Dedifferentiated amniotic fluid mesenchymal stem cell (primary cell): ENCODE data around the gene CHRNA4.
"Not testable (repeated sequence)": the region's sequence is repeated elsewhere in the genome, so short reads cannot be mapped to it uniquely, and the experiment has no call there.

Experiments used
- DNase-seq: peaks from one replicate; pipeline ENCODE4 v3.0.0-alpha.2; 2016; ENCODE audit errors: extremely low spot score

CHRNA4 gene

GRCh38 chr20:63350196-63350595 is 11.0 kb downstream of the CHRNA4 start:
- DNase-seq: no peak

DNA sequence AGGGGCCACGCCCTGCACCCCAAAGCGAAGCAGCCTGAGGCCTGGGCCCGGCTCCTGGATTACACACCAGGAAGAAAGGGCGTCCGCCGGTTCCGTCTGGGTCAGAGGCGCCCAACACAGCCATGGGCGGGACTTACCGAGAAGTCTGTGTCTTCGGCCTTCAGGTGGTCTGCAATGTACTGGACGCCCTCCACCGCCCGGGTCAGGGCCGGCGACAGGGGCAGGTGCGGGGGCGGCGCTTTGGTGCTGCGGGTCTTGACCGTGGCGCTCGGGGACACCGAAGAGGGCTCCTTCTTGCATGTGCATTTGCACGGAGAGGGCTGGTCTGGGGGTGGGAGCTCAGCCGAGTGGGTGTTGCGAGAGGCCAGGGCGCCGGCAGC is 11.6 kb downstream of the CHRNA4 start:
- DNase-seq: no peak

DNA sequence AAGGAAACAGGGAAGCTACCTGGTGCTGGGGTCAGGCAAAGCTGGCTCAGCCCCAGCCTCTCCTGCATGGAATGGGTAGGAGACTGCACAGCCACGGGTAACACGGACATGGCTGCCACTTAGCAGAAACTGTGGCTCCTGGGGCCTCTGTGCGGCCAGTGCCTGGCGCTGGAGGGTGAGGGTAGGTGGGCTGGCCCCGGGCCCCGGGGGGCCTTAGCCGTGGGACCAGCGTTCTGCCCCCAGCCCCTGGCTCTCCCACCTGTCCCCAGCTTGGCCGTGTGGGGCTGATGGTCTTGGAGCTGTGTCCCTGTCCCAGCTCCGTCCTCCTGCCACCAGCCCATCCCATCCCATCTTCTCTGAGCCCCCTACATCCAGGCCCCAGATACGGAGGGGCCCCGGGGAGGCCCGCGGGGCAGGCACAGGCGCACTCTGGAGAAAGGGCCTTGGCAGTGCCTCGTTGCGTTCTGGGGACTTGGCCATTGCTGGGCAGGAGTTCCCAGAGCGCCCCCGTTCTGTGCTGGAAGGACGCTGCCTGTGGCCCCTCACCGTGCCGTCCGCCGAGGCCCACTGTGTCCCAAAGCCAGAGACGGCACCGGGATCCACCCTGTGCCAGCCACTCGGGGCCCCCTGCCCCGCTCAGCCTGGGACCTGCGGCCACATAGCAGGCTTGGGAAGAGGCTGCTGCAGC is 12.2 kb downstream of the CHRNA4 start:
- DNase-seq: no peak

DNA sequence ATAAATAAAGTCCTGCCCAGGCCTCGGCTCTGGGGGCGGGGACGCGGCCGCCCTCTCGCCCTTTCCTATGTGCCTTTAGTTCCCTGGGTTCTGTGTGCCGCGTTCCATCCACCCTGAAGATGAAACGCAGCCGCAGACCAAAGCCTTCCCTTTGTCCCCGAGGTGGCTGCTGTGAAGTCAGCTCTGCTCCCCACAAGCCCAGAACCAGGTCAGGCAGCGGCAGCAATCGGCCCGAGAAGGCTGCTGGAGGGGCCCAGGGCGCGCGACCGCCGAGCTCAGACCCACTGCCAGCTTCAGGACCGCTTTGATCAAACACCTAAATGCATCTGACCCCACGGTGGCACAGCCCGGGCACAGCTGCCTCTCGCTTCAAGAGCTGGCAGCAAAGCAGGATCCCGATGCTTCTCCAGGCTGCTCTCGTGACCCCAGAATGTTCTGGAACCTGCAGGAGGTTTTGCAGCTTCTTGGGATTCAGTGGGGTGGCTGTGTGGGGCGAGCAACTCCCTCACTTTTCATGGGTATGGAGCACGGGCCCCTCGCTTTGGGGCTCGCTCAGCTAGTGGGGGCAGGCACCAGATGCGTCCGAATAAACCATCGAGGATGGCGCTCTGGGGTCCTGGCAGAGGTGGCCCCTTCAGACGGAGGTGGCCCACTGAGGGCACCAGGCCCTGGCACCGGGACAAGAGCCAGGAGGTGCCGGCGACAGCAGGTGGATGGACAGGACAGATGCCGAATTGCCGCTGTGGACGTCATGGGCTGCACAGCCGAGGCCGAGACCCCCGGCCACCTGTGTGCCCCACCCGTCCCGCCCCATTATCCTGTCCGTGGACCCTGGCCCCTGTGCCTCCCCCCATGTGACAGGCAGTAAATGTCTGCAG is 13.0 kb downstream of the CHRNA4 start:
- no peak for DNase-seq

- DNase-seq: no peak
These were observed 13.9 kb downstream of the CHRNA4 start for GRCh38 chr20:63347081-63347741.

GRCh38 chr20:63346131-63347080 is 14.7 kb downstream of the CHRNA4 start:
- DNase-seq: no peak

- DNase-seq: no peak
These were observed 15.6 kb downstream of the CHRNA4 start for GRCh38 chr20:63345328-63346100.

DNA sequence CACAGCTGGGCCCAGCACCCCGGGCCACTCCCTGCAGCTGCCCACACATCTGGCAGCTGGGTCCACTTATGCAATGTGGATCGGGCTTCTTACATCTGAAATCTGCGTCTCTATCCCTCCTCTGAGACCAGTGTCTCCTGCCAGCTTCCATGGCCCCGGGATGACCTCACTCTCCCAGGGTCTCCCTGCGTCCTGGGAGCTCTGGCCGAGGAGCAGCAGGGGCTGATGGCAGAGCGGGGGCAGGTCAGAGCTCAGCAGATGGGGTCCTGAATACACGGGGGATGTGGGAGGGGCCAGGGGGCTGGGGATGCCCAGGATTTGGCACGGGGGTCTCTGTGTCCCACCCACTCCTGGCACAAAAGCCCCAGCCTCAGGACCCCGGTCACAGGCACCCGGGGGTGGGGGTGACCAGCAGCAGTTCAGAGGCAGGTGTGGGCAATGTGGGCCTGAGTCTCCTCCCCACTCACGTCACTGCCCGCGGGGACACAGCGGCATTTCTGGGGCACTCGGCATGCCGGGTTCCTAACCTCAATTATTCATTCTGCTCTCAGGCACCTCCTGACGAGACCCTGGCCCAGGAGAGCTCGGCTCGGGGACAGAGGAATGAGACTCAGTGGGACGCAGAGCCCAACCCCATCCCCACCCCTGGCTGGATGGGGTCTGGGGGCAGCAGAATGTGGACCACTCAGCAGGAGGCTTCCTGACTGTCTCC is 16.4 kb downstream of the CHRNA4 start:
- DNase-seq: peak; percentile 35

GRCh38 chr20:63343460-63344445 is 17.4 kb downstream of the CHRNA4 start:
- no peak for DNase-seq

DNA sequence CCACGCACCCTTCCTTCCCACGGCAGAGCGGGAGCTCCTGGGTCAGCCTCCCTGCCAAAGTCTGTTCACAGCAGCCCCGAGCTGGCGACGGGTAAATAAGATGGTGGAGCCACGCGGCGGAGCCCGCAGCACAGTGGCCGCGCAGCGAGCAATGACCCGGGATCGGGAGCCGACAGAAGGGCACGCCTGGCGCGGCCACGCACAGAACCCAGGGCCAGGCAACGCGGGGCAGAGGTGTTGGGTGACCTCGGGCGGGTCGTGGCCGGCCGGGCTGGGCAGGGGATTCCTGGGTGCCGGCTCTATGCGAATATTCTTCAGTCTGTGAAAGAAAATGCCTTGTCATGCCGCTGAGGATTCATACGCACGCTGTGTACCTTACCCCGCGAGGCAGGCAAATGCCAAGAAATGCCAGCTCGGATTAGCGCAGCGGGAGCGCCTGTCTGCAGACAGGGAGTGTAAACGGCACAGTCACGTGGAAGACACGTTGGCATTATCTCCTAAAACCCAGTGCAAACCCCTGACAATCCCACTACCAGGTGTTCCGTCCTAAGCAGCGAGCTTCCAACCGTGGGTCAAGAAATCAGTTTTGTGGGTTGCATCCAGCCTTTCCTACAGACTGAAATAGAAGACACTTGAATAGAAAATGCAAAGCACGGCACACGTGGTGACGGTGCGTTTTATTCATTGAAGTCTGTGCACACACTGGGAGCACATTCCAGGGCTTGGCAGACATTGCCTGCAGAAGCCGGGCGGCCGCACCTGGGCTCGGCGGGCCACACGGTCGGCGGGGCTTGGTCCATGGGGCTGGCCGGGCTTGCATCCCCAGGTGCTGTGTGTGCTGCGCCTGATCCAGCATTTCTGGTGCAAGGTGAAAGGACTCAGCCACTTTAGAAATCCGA is 18.3 kb downstream of the CHRNA4 start:
- DNase-seq: no peak

- not testable (repeated sequence) for DNase-seq
These were observed 20.9 kb downstream of the CHRNA4 start for GRCh38 chr20:63340158-63340688.

DNA sequence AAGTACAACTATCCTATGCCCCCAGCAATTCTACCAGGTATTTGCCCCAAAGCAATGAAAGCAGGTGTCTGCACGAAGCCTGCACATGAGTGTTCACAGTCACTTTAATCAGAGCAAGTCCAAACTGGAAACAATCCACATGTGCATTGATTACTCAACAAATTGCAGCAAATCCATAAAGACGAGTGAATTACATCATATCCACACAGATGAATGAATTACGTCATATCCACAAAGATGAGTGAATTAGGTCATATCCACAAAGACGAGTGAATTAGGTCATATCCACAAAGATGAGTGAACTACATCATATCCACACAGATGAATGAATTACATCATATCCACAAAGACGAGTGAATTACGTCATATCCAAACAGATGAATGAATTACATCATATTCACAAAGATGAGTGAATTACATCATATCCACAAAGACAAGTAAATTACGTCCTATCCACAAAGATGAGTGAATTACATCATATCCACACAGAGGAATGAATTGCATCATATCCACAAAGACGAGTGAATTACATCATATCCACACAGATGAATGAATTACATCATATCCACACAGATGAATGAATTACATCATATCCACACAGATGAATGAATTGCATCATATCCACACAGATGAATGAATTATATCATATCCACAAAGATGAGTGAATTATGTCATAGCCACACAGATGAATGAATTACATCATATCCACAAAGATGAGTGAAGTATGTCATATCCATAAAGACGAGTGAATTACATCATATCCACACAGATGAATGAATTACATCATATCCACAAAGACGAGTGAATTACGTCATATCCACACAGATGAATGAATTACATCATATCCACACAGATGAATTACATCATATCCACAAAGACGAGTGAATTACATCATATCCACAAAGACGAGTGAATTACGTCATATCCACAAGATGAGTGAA is 21.7 kb downstream of the CHRNA4 start:
- DNase-seq: not testable (repeated sequence)

DNA sequence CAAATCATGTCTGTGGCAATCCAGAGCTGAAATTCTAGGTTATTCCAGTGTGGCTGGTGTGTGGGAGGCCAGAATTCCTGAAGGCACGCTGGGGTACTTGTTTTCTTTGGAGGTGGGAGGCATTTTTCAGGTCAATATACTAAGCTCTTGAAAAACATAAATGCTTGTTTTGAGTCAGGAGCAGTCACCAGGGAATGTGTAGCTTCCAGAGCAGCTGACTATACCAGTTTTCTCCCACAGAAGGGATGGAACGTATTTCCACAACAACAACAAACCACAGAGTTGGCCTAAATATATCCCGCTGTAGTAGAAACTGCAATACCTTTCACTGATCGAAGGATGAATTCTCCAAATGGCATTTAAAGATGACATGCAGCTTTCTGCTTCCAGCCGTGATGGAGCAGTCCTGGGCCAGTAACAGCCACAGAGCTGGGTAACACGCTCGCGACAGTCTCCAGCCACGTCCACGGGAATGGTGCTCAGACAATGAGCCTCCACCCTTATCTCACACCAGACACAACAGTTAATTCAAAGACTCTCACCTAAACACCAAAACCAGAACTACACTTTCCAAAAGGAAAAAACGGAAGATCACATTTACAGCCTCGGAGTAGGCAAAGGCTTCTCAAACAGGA is 23.2 kb downstream of the CHRNA4 start:
- peak; percentile 37 for DNase-seq

DNA sequence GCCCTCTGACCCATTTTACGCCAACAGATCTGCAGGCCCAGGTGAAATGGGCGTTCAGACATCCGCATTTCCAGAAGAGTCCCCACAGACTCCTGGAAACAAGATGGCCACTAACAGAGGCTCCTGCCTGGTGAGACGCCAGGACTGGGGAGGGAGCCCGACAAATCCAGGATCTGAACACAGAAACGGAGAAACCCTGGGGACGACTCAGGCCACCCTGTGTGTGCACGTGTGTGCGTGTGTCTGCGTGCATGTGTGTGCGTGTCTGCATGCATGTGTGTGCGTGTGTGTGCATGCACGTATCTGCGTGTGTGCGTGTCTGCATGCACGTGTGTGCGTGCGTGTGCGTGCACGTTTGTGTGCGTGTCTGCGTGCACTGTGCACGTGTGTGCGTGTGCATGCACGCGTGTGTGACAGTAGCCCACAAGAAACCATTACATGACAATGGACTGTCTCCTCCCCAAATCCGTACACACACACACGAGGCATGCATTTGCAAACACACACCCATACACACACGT is 24.9 kb downstream of the CHRNA4 start:
- no peak for DNase-seq

- no peak for DNase-seq
These were observed 25.4 kb downstream of the CHRNA4 start for GRCh38 chr20:63335711-63336110.

GRCh38 chr20:63335060-63335459 is 26.1 kb downstream of the CHRNA4 start:
- not testable (repeated sequence) for DNase-seq
